HG03469 (cell line): Measurements from ENCODE around the gene FZD4.
"Not testable (repeated sequence)": the region's sequence is repeated elsewhere in the genome, so short reads cannot be mapped to it uniquely, and the experiment has no call there.

ENCODE experiments used
- ATAC-seq: cut with Tn5 transposase; IDR thresholded peaks from one replicate; pipeline ENCODE4 v1.9.1; 2021; ENCODE audit warnings: mild to moderate bottlenecking, moderate library complexity, moderate number of reproducible peaks; ENCODE audit not compliant: unreplicated experiment

FZD4 gene

GRCh38 chr11:86977441-86978050 is 22.4 kb upstream of the FZD4 start:
- ATAC-seq, result no peak

GRCh38 chr11:86972734-86973133 is 17.5 kb upstream of the FZD4 start:
- ATAC-seq, result no peak

DNA sequence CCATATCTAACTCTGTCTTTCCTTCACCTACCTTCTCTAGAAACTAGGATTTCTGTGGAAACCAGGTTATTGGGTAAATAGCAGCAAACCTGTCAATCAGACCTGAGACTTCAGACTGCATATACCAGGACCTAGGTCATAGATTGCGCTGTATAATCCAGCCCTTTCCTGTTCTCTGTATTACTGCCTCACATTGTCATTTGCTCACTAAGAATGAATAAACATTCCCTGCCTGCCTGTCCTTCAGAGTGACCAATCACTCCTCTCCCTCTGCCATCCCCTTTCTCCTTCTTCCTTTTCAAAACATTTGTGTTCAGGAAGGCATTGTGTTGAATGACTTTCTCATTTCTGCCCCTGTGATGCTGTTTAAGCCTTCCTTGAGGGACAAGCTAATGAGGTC is 14.1 kb upstream of the FZD4 start:
- no peak for ATAC-seq

DNA sequence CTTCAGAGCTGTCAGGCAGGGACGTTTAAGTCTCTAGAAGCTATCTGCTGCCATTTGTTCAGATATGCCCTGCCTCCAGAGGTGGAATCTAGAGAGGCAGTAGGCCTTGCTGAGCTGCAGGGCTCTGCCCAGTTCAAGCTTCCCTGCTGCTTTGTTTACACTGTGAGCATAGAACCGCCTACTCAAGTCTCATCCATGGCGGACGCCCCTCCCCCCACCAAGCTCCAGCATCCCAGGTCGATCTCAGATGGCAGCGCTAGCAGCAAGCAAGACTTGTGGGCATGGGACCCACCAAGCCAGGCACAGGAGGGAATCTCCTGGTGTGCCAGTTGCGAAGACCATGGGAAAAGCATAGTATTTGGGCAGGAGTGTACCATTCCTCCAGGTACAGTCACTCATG is 12.4 kb upstream of the FZD4 start:
- not testable (repeated sequence) for ATAC-seq

- ATAC-seq, result no peak
Measured at GRCh38 chr11:86957976-86958646, 2.9 kb upstream of the FZD4 start.

DNA sequence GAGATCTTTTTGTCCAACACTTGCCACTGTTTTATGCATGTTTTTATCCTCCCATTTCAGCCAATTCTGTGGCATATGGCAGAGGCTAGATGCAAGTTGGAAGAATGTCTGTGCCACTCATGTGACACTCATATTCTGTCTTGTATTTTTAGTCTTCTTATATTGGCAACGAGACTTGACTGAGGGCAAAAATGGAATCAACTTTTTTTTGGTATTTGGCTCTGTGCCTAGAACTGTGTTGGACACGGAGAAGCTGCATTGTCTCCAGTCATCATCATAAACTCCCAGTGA is 1.7 kb upstream of the FZD4 start:
- no peak for ATAC-seq

GRCh38 chr11:86955111-86955360 is 159 bp downstream of the FZD4 start:
- ATAC-seq, result no peak

DNA sequence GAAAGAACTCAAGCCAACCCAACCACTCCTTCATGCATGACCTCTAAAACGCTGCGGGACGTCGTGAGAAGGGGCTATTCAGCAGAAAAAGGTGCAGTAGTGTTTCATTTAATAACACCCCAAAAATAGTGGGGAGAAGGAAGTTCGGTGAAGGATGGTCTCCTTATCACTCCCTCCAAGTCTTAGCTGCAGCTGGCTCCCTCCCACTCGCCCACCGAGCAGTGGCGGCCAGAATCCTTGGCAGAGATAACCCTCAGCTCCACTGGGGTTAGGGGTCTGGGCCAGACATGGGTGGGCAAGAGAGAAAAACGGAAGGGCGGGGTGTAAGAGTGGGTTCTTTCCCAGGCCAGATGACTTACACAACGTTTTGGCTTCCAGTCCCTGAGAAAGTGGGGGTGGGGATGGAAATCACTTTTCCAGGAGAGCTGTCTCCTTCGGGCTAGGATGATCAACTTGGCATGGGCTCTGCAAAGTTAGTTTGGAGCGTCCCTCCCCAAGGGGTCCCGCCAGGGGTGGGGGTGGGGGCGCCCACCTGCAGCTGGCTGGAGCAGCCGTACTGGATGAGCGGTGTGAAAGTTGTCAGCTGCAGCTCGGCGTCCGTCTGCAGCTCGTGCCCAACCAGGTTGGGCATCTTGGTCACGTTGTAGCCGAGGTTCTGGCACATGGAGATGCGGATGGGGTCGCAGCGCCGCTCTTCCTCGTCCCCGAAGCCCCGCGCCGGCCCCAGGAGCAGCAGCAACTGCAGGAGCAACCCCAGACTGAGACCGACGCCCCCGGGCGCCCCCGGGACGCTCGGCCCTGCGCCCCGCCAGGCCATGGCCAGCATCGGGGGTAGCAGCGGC is 705 bp downstream of the FZD4 start:
- no peak for ATAC-seq

- ATAC-seq, result no peak
Measured at GRCh38 chr11:86952221-86952875, 2.8 kb downstream of the FZD4 start.

GRCh38 chr11:86951706-86952105 is 3.5 kb downstream of the FZD4 start:
- ATAC-seq, result no peak

- no peak for ATAC-seq
Measured at GRCh38 chr11:86950661-86950995, 4.6 kb downstream of the FZD4 start.

- ATAC-seq, result no peak
Measured at GRCh38 chr11:86949995-86950660, 5.1 kb downstream of the FZD4 start.

- ATAC-seq, result no peak
Measured at GRCh38 chr11:86948733-86949132, 6.5 kb downstream of the FZD4 start.

DNA sequence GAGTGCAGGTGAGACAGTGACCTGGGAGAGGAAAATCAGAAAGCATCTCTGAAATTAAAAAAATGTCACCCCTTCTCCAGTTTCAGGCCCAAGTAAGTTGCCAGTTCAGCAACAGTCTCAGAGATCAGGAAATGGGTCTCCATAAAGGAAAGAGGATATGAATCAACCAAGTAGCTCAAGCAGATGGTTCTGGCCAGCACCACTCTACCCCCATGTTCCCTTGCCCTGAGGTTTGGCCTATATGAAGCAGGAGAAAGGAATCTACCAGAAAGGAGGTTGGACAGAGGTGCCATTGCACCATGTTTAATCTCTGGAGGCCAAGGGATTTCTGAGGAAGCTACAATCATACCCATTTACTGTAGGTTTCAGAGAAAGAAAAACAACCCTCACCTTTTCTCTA is 7.7 kb downstream of the FZD4 start:
- no peak for ATAC-seq

DNA sequence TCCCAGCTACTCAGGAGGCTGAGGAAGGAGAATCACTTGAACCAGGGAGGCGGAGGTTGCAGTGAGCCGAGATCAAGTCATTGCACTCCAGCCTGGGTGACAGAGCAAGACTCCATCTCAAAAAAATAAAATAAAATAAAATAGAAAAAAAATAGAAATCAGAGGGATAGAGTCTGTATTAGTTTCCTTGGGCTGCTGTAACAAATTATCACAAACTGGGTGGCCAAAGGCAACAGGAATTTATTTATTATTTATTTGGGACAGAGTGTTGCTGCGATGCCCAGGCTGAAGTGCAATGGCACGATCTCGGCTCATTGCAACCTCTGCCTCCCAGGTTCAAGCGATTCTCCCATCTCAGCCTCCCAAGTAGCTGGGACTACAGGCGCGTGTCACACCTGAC is 11.7 kb downstream of the FZD4 start:
- ATAC-seq, result not testable (repeated sequence)

- ATAC-seq, result no peak
Measured at GRCh38 chr11:86941871-86942599, 13.2 kb downstream of the FZD4 start.

DNA sequence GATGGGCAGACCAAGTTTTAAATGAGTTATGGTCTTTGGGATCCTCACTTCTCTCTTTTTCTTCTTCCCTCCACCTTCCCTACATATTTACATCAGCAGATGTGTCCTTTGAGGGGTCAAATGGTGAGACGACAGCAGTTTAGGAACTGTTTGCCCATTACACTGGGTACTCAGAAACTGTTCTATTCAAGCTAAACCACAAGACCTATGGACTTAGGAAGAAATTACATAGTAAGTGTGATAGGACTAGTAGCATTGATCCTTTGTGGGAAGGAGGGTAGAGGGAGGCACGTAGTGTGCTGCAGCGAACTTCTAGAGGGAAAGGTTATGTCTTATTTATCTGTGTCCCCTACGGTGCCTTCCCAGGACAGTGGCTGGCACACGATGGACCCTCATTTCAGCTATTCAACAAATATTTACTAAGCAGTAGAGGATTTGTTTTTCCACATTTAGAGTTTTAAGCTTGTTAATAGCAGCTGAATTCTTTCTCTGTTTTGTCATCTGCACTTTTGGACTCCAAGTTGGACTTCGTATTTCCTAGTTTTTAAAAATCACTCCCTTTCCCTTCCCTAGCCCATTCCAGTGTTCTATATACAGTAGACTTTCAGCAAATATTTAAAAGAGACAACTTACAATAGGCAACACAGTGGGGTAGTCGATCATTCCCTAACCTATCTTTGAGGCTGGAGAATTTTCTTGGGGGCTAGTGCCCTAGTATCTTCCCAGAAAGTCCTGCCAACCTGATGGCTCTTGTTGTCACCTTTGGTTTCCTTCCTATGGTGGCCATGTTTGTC is 13.9 kb downstream of the FZD4 start:
- ATAC-seq, result no peak

- no peak for ATAC-seq
Measured at GRCh38 chr11:86940122-86940777, 14.9 kb downstream of the FZD4 start.
